Stomach (tissue), 9 donors: Measurements from ENCODE around the gene REPIN1. TPM values are rescaled to one million over a fixed set of nuclear protein-coding genes. Genes with fewer than 3 reads are reported as not detected.

ENCODE experiments used
- DNase-seq, 2 donors: peaks; one replicate each; pipeline versions ENCODE4 v3.0.0 to v3.0.0-alpha.2; 2013 to 2019
- H3K27ac ChIP-seq, 5 donors: fragments of 200-600 bp in 4 of 5; sonication (generic) in 4 of 5; one replicate each; pipeline ENCODE4 v1.5.1; 2013 to 2019; ENCODE audit warnings: mild to moderate bottlenecking in 1 of 5, moderate library complexity in 1 of 5
- H3K27me3 ChIP-seq, 3 donors: fragments of 200-600 bp; sonication (generic); one replicate each; pipeline ENCODE4 v1.5.1; 2017 to 2019; ENCODE audit warnings: mixed run types in 1 of 3
- H3K36me3 ChIP-seq, 4 donors: fragments of 200-600 bp; sonication (generic); 1 replicate in 3 of 4; 2 replicates in 1 of 4; pipeline ENCODE4 v1.5.1; 2016 to 2019
- H3K4me1 ChIP-seq, 4 donors: fragments of 200-600 bp; sonication (generic); one replicate each; pipeline ENCODE4 v1.5.1; 2016 to 2019
- H3K4me3 ChIP-seq, 4 donors: fragments of 200-600 bp; sonication (generic) in 3 of 4; one replicate each; pipeline ENCODE4 v1.5.1; 2016 to 2019; ENCODE audit warnings: mild to moderate bottlenecking in 1 of 4
- H3K9me3 ChIP-seq, 4 donors: fragments of 200-600 bp; sonication (generic); one replicate each; pipeline ENCODE4 v1.5.1; 2016 to 2019
- EP300 ChIP-seq: sonication (generic); formaldehyde crosslinking; IDR thresholded peaks from one replicate; pipeline ENCODE4 v1.6.1; 2017; ENCODE audit warnings: antibody characterized with exemption
- POLR2A ChIP-seq, 4 donors: fragments of 450-650 bp; IDR thresholded peaks; one replicate each; pipeline ENCODE4 v1.6.1; 2016; ENCODE audit warnings: antibody characterized with exemption in 4 of 4, control low read depth in 2 of 4, mild to moderate bottlenecking in 1 of 4, moderate library complexity in 1 of 4
- POLR2AphosphoS5 ChIP-seq, 3 donors: sonication (generic); formaldehyde crosslinking; IDR thresholded peaks; one replicate each; pipeline ENCODE4 v1.6.1; 2016; ENCODE audit warnings: antibody characterized with exemption in 3 of 3
- whole genome bisulfite sequencing, 5 donors: extraction: QIAGEN DNeasy Blood & Tissue Kit in 3 of 5; methylation state at CpG; one replicate each; pipeline versions ENCODE4 v1.1.5 to v1.1.7; 2013 to 2018; 5-methylcytosine and 5-hydroxymethylcytosine counted together
- intact Hi-C: fragments of 100-400 bp; cut with DNase I; formaldehyde crosslinking; loops from one replicate; pipeline ENCODE4 v1.15.1; 2023; ENCODE audit warnings: low total_unique reads
- polyA plus RNA-seq, 3 donors: library from polyadenylated mRNA; stranded (reverse); fragments of 200-250 nt; gene quantifications; one replicate each; pipeline ENCODE4 v1.2.3, GENCODE V29; 2013
- total RNA-seq, 5 donors: library from RNA; depleted of rRNA; stranded (reverse); fragments of >200 nt; gene quantifications; one replicate each; pipeline versions ENCODE4 v1.1.0 to v1.2.3, GENCODE V29; 2014 to 2016
- TF ChIP-seq, protein P1 (sequence below), 7 experiments: fragments of 450-650 bp in 4 of 7; fragments of 200-600 bp in 3 of 7; sonication (generic) in 3 of 7; IDR thresholded peaks; one replicate each; pipeline ENCODE4 v1.5.1; 2016 to 2019; ENCODE audit warnings: antibody characterized with exemption in 7 of 7, control low read depth in 2 of 7, mild to moderate bottlenecking in 1 of 7
- donor health status: healthy with polysubstance abuse.
- donor health status: Bipolar disorder and iron deficiency.
- donor health status: healthy.

Gene REPIN1
- total and polyA plus RNA-seq, 8 donors, result 35.9 to 298 (median 49.3) TPM

DNA sequence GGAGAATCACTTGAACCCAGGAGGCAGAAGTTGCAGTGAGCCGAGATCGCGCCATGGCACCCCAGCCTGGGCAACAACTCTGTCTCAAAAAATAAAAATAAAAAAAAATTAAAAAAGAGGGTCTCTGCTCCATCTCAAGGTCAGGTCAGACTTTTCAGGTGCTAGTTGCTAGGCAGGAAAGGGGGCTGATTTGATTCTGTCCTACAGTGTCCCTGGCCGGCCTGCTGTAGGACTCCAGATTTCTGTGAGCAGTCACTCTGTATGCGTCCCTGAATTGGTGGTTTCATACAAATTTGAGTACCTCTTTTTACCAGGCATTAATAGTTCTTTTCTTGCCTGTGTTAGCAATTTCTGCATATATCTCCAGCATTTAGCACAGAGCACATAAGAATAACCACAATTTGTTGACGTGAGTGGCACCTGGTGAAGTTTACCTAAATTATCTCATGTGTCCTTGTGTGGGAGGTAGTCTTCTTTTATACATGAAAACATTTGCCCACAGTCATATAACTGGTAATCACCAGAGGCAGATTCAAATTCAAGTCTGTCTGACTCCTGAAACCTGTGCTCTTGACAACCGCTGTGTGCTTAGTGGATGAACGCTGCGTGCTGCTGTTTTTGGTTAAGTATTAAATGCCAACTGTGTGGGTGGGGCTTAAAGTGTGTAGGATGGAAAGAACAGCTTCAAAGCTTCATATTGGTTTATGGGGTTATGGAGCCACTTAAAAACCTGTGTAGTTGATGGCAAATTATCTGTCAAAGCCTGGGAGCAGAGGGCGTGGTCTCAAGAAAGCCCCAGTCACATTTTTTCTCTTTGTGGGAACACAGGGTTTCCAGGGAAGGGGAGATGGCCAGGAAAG is 7.3 kb downstream of the REPIN1 start:
- no peaks in the 10 kb centered on the region for H3K27me3 ChIP-seq
- peaks cover 29 to 46% (median 40%) of the 10 kb centered on the region in 4 donors for H3K36me3 ChIP-seq
- H3K4me3 ChIP-seq, result no peak overlapping the region
- peaks cover 19 to 80% (median 68%) of the 10 kb centered on the region in 4 donors for H3K4me1 ChIP-seq
- H3K27ac ChIP-seq, result peak overlapping the region in 3 of 5 donors; percentile 91 to 92 (median 91)
- no peak for TF ChIP-seq POLR2AphosphoS5 (IDR thresholded peaks at IDR 0.05)
- TF ChIP-seq, protein P1, sequence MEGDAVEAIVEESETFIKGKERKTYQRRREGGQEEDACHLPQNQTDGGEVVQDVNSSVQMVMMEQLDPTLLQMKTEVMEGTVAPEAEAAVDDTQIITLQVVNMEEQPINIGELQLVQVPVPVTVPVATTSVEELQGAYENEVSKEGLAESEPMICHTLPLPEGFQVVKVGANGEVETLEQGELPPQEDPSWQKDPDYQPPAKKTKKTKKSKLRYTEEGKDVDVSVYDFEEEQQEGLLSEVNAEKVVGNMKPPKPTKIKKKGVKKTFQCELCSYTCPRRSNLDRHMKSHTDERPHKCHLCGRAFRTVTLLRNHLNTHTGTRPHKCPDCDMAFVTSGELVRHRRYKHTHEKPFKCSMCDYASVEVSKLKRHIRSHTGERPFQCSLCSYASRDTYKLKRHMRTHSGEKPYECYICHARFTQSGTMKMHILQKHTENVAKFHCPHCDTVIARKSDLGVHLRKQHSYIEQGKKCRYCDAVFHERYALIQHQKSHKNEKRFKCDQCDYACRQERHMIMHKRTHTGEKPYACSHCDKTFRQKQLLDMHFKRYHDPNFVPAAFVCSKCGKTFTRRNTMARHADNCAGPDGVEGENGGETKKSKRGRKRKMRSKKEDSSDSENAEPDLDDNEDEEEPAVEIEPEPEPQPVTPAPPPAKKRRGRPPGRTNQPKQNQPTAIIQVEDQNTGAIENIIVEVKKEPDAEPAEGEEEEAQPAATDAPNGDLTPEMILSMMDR (IDR thresholded peaks at IDR 0.05), result no peak
- TF ChIP-seq POLR2A (IDR thresholded peaks at IDR 0.05), result no peak
- TF ChIP-seq EP300, result no peak
- no peaks in the 10 kb centered on the region for H3K9me3 ChIP-seq
- intact Hi-C loops, result no loop called here
- no peak for DNase-seq
- WGBS, 5 donors, result 62 to 76% (median 67%) methylated on average over 10 of the region's 10 CpGs

- no peaks in the 10 kb centered on the region for H3K9me3 ChIP-seq
- H3K27ac ChIP-seq, result peak overlapping the region in 4 of 5 donors; percentile 1 to 92 (median 91)
- no peaks in the 10 kb centered on the region for H3K27me3 ChIP-seq
- intact Hi-C loops, result no loop called here
- H3K4me1 ChIP-seq, result peaks cover 18 to 80% (median 66%) of the 10 kb centered on the region in 4 donors
- WGBS, 5 donors, result 71 to 83% (median 77%) methylated on average over 6 of the region's 6 CpGs
- peaks cover 22 to 40% (median 34%) of the 10 kb centered on the region in 4 donors for H3K36me3 ChIP-seq
- DNase-seq, result no peak
- no peak overlapping the region for H3K4me3 ChIP-seq
- TF ChIP-seq, protein P1 (IDR thresholded peaks at IDR 0.05), result no peak
- TF ChIP-seq POLR2A (IDR thresholded peaks at IDR 0.05) (no peak), POLR2AphosphoS5 (IDR thresholded peaks at IDR 0.05) (no peak), EP300 (no peak)
Measured at GRCh38 chr7:150376560-150376959, 7.9 kb downstream of the REPIN1 start.

DNA sequence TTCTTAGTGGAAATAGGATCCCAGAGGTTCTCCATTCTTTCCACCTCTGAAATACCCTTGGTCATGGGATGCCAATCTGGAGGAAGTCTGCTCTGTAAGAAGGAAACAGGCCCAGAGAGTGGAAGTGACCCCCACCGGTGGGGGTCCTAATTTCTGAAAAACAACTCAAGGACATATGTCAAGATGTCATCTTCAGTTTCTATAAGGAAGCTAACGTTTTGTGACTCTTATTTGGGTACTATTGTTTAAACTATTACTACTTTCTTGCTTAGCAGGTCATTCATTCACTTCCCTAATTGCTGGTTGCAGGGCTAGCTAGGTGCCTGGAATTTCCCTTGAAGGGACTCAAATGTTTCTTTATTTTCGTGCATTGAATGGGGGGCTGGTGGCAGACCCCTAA is 8.6 kb downstream of the REPIN1 start:
- Histone ChIP-seq H3K36me3 (peaks cover 16 to 33% (median 27%) of the 10 kb centered on the region in 4 donors), H3K27ac (peak overlapping the region in 4 of 5 donors; percentile 87 to 92 (median 91)), H3K4me1 (peaks cover 17 to 80% (median 65%) of the 10 kb centered on the region in 4 donors), H3K27me3 (no peaks in the 10 kb centered on the region), H3K9me3 (no peaks in the 10 kb centered on the region), H3K4me3 (no peak overlapping the region)
- TF ChIP-seq POLR2A (IDR thresholded peaks at IDR 0.05), result no peak
- no peak for TF ChIP-seq POLR2AphosphoS5 (IDR thresholded peaks at IDR 0.05)
- TF ChIP-seq EP300, result no peak
- TF ChIP-seq, protein P1 (IDR thresholded peaks at IDR 0.05), result no peak
- 32 to 45% (median 40%) methylated on average over 3 of the region's 3 CpGs for WGBS, 5 donors
- intact Hi-C loops, result no loop called here
- DNase-seq, result no peak

DNA sequence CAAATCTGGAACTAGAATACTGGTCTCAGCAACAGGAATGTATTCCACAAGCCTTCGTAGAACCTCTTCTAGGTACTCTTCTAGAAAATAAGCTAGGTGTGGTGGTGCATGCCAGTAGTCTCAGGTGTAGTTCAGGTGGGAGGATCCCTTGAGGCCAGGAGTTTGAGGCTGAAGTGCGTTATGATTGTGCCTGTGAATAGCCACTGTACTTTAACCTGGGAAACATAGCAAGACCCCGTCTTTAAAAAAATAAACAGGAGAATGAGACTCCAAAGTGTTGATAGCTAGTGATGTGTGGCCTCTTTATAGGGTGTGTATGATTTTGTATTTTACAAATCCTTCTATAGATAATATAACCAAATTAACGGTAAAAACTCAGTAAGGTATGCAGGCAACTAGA is 9.0 kb downstream of the REPIN1 start:
- H3K4me1 ChIP-seq, result peaks cover 13 to 80% (median 65%) of the 10 kb centered on the region in 4 donors
- no peaks in the 10 kb centered on the region for H3K27me3 ChIP-seq
- H3K36me3 ChIP-seq, result peaks cover 12 to 29% (median 23%) of the 10 kb centered on the region in 4 donors
- no peak for DNase-seq
- intact Hi-C loops, result no loop called here
- H3K9me3 ChIP-seq, result no peaks in the 10 kb centered on the region
- 18 to 46% (median 37%) methylated on average over 4 of the region's 4 CpGs for WGBS, 5 donors
- TF ChIP-seq POLR2A (IDR thresholded peaks at IDR 0.05) (no peak), POLR2AphosphoS5 (IDR thresholded peaks at IDR 0.05) (no peak), EP300 (no peak)
- TF ChIP-seq, protein P1 (IDR thresholded peaks at IDR 0.05), result no peak
- H3K27ac ChIP-seq, result peak overlapping the region in 4 of 5 donors; percentile 87 to 92 (median 91)
- no peak overlapping the region for H3K4me3 ChIP-seq
